Activated CD8-positive, alpha-beta T cell treated with anti-CD3 and anti-CD28 coated beads, Interleukin-2, amount 10 ng/mL, durations not matched to agents 7 days and 5 days (primary cell): ENCODE measurements around the gene TRIM68. TPM values are rescaled to one million over a fixed set of nuclear protein-coding genes. Genes with fewer than 3 reads are reported as not detected.

Experiments
- ATAC-seq: fragments of 150-1000 bp; cut with Tn5 transposase; one replicate; pipeline ENCODE4 v1.10.0; 2021; ENCODE audit warnings: moderate library complexity
- CTCF ChIA-PET: fragments of 350-600 bp; sonication (Branson Sonifier 250); formaldehyde crosslinking; loops from one replicate; lab custom pipeline; 2021; ENCODE audit warnings: antibody characterized with exemption; lab: Charles Lee
- POLR2A ChIA-PET: fragments of 350-600 bp; sonication (Branson Sonifier 250); formaldehyde crosslinking; loops from one replicate; lab custom pipeline; 2021; ENCODE audit warnings: antibody characterized with exemption; lab: Charles Lee
- DNase-seq: peaks from one replicate; pipeline ENCODE4 v3.0.0-alpha.2; 2020
- H3K27ac Mint-ChIP-seq: one replicate; pipeline ENCODE4 v1.8.0; 2021; ENCODE audit warnings: mild to moderate bottlenecking, mixed read lengths
- H3K27me3 Mint-ChIP-seq: one replicate; pipeline ENCODE4 v1.8.0; 2021; ENCODE audit warnings: low read depth, mixed read lengths
- H3K36me3 Mint-ChIP-seq: one replicate; pipeline ENCODE4 v1.8.0; 2021; ENCODE audit warnings: low read depth, mixed read lengths
- H3K4me1 Mint-ChIP-seq: one replicate; pipeline ENCODE4 v1.8.0; 2021; ENCODE audit warnings: low read depth, mixed read lengths
- H3K4me3 Mint-ChIP-seq: one replicate; pipeline ENCODE4 v1.8.0; 2021; ENCODE audit warnings: mild to moderate bottlenecking, mixed read lengths
- H3K9me3 Mint-ChIP-seq: one replicate; pipeline ENCODE4 v1.8.0; 2022; ENCODE audit warnings: mixed read lengths; ENCODE audit not compliant: insufficient read depth
- total RNA-seq, 2 experiments: library from RNA; stranded (reverse); gene quantifications; one replicate each; pipeline ENCODE4 v1.2.3, GENCODE V29; 2021

TRIM68 gene, protein sequence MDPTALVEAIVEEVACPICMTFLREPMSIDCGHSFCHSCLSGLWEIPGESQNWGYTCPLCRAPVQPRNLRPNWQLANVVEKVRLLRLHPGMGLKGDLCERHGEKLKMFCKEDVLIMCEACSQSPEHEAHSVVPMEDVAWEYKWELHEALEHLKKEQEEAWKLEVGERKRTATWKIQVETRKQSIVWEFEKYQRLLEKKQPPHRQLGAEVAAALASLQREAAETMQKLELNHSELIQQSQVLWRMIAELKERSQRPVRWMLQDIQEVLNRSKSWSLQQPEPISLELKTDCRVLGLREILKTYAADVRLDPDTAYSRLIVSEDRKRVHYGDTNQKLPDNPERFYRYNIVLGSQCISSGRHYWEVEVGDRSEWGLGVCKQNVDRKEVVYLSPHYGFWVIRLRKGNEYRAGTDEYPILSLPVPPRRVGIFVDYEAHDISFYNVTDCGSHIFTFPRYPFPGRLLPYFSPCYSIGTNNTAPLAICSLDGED
- 10 to 100 TPM; 10.8 to 12.3 TPM for total RNA-seq

GRCh38 chr11:4607781-4608666 is at the start of gene TRIM68:
Gene TRIM68 (minus strand): TSS chr11:4608231. CDS start chr11:4605504, 2,727 bp downstream.
- peak; percentile 100 for ATAC-seq
- Mint-ChIP-seq H3K27ac (peak within 1 kb of the TSS; percentile 91), H3K27me3 (no peaks in the 10 kb centered on the region), H3K9me3 (no peaks in the 10 kb centered on the region), H3K36me3 (peaks cover 10% of the 10 kb centered on the region), H3K4me1 (peaks cover 39% of the 10 kb centered on the region), H3K4me3 (peak within 1 kb of the TSS; percentile 92)
- POLR2A ChIA-PET, result interaction anchor here (1.1 kb wide), 2 partner anchors 16 to 527 kb away, joined by 3 read pairs; no protein-coding TSS in a partner anchor
- CTCF ChIA-PET, result interaction anchor here (0.8 to 3.2 kb wide), 3 partner anchors 19 to 421 kb away, joined by 3 to 14 read pairs (median 4); no protein-coding TSS in a partner anchor
- DNase-seq, result peak; percentile 95

GRCh38 chr11:4654635-4655369 is 46.8 kb upstream of the TRIM68 start:
- Mint-ChIP-seq H3K4me1 (no peaks in the 10 kb centered on the region), H3K27me3 (no peaks in the 10 kb centered on the region), H3K9me3 (no peaks in the 10 kb centered on the region), H3K4me3 (no peak overlapping the region), H3K27ac (no peak overlapping the region), H3K36me3 (no peaks in the 10 kb centered on the region)
- no peak for ATAC-seq
- CTCF ChIA-PET, result no interaction called here
- DNase-seq, result no peak
- POLR2A ChIA-PET, result no interaction called here

- Mint-ChIP-seq H3K4me3 (no peak overlapping the region), H3K36me3 (no peaks in the 10 kb centered on the region), H3K4me1 (no peaks in the 10 kb centered on the region), H3K27ac (no peak overlapping the region), H3K27me3 (peaks cover 5% of the 10 kb centered on the region), H3K9me3 (no peaks in the 10 kb centered on the region)
- CTCF ChIA-PET, result interaction anchor here (2.0 kb wide), 1 partner anchor 11 kb away, joined by 6 read pairs; the partner anchor contains the start of gene OR51D1
- POLR2A ChIA-PET, result no interaction called here
- DNase-seq (no peak), ATAC-seq (no peak)
Observed at GRCh38 chr11:4647766-4648165, 39.7 kb upstream of the TRIM68 start.

DNA sequence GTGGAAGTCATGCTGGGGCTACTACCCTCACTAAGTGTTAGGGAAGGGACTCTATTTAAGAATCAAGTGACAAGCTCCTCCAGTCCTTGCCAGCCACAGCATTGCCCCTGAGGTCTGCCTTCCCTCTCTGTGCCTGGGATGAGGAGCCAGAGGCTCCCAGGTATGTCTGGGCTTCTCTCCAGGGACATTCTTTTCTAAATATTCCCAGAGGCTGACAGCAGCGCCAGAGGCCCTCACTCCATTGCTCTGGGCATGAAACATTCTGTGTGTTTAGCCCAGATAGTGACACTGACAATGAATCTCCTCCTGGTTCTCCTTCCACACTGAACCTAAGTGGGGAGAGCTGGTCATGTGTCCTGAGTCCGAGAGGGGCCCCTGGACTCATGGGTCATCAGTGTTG is 37.9 kb upstream of the TRIM68 start:
- ChIA-PET CTCF (interaction anchor here (1.9 kb wide), 1 partner anchor 9 kb away, joined by 6 read pairs; the partner anchor contains the start of gene OR51D1), POLR2A (no interaction called here)
- Mint-ChIP-seq H3K4me1 (no peaks in the 10 kb centered on the region), H3K9me3 (no peaks in the 10 kb centered on the region), H3K36me3 (no peaks in the 10 kb centered on the region), H3K27me3 (peaks cover 5% of the 10 kb centered on the region), H3K4me3 (no peak overlapping the region), H3K27ac (no peak overlapping the region)
- DNase-seq (no peak), ATAC-seq (no peak)

- H3K27ac Mint-ChIP-seq, result no peak overlapping the region
- no peak for DNase-seq
- no peaks in the 10 kb centered on the region for H3K36me3 Mint-ChIP-seq
- no peaks in the 10 kb centered on the region for H3K9me3 Mint-ChIP-seq
- no peaks in the 10 kb centered on the region for H3K4me1 Mint-ChIP-seq
- ChIA-PET CTCF (no interaction called here), POLR2A (no interaction called here)
- H3K27me3 Mint-ChIP-seq, result peaks cover 4% of the 10 kb centered on the region
- H3K4me3 Mint-ChIP-seq, result no peak overlapping the region
- ATAC-seq, result no peak
Observed at GRCh38 chr11:4644233-4644632, 36.2 kb upstream of the TRIM68 start.

- Mint-ChIP-seq H3K27ac (no peak within 1 kb of the TSS), H3K9me3 (no peaks in the 10 kb centered on the region), H3K4me3 (no peak within 1 kb of the TSS), H3K4me1 (no peaks in the 10 kb centered on the region), H3K27me3 (peaks cover 3% of the 10 kb centered on the region), H3K36me3 (no peaks in the 10 kb centered on the region)
- ChIA-PET CTCF (no interaction called here), POLR2A (no interaction called here)
- ATAC-seq (no peak), DNase-seq (no peak)
Observed at GRCh38 chr11:4643682-4644081, 35.7 kb upstream of the TRIM68 start, which contains the start of gene OR51E1. Gene OR51E1 (plus strand): TSS chr11:4643982. CDS start chr11:4652527, 8,545 bp downstream.

GRCh38 chr11:4643076-4643475 is 35.0 kb upstream of the TRIM68 start:
- H3K27me3 Mint-ChIP-seq, result peaks cover 2% of the 10 kb centered on the region
- no peaks in the 10 kb centered on the region for H3K36me3 Mint-ChIP-seq
- CTCF ChIA-PET, result no interaction called here
- H3K9me3 Mint-ChIP-seq, result no peaks in the 10 kb centered on the region
- no peak for ATAC-seq
- no peaks in the 10 kb centered on the region for H3K4me1 Mint-ChIP-seq
- POLR2A ChIA-PET, result no interaction called here
- H3K4me3 Mint-ChIP-seq, result no peak overlapping the region
- no peak overlapping the region for H3K27ac Mint-ChIP-seq
- no peak for DNase-seq

DNA sequence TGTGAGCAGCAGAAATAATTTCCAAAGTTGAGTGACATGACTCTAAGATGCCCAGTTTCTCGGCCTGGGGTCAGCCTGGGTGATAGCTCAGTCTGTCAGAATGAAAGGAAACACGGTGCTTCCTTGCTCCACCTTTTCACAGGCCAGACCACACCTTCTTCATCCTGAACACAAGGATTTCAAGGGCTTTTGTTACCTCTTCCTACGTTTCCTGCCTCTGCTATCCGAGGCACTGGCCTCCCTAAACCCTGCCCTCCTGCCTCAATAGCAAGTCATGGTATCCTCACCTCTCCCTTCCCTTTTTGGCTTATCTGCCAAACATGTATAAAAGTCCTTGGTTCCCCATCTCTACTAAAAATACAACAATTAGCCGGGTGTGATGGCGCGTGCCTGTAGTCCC is 34.0 kb upstream of the TRIM68 start:
- Mint-ChIP-seq H3K4me1 (no peaks in the 10 kb centered on the region), H3K36me3 (no peaks in the 10 kb centered on the region), H3K9me3 (no peaks in the 10 kb centered on the region), H3K4me3 (no peak overlapping the region), H3K27ac (no peak overlapping the region), H3K27me3 (no peaks in the 10 kb centered on the region)
- ChIA-PET POLR2A (no interaction called here), CTCF (no interaction called here)
- DNase-seq (no peak), ATAC-seq (no peak)

GRCh38 chr11:4641501-4641900 is 33.5 kb upstream of the TRIM68 start:
- POLR2A ChIA-PET, result no interaction called here

GRCh38 chr11:4639931-4640330 is 31.9 kb upstream of the TRIM68 start:
- Mint-ChIP-seq H3K36me3 (no peaks in the 10 kb centered on the region), H3K9me3 (no peaks in the 10 kb centered on the region), H3K27me3 (no peaks in the 10 kb centered on the region), H3K27ac (no peak overlapping the region), H3K4me1 (no peaks in the 10 kb centered on the region), H3K4me3 (no peak overlapping the region)
- ATAC-seq (no peak), DNase-seq (no peak)
- CTCF ChIA-PET, result no interaction called here
- POLR2A ChIA-PET, result no interaction called here

More at GRCh38 chr11:4641501-4641900, 33.5 kb upstream of the TRIM68 start:
- Mint-ChIP-seq H3K4me3 (no peak overlapping the region), H3K9me3 (no peaks in the 10 kb centered on the region), H3K27ac (no peak overlapping the region), H3K27me3 (no peaks in the 10 kb centered on the region), H3K36me3 (no peaks in the 10 kb centered on the region), H3K4me1 (no peaks in the 10 kb centered on the region)
- ATAC-seq (no peak), DNase-seq (no peak)
- CTCF ChIA-PET, result no interaction called here

- Mint-ChIP-seq H3K4me1 (no peaks in the 10 kb centered on the region), H3K36me3 (no peaks in the 10 kb centered on the region), H3K4me3 (no peak overlapping the region), H3K27ac (no peak overlapping the region), H3K9me3 (no peaks in the 10 kb centered on the region), H3K27me3 (peaks cover 2% of the 10 kb centered on the region)
- CTCF ChIA-PET, result interaction anchor here (0.6 to 3.2 kb wide), 14 partner anchors 10 to 1253 kb away, joined by 3 to 26 read pairs (median 6); partner anchors contain the start of gene OR52I1
- POLR2A ChIA-PET, result no interaction called here
- no peak for DNase-seq
- no peak for ATAC-seq
Observed at GRCh38 chr11:4637662-4638047, 29.6 kb upstream of the TRIM68 start.
